Forelimb muscle (tissue), 1 donor: ENCODE data around the gene SPATA2L. TPM values are rescaled to one million over a fixed set of nuclear protein-coding genes. Genes with fewer than 3 reads are reported as not detected.
"Not testable (repeated sequence)": the region's sequence is repeated elsewhere in the genome, so short reads cannot be mapped to it uniquely, and the experiment has no call there.

Source experiments
- DNase-seq: peaks from one replicate; pipeline ENCODE4 v3.0.0-alpha.2; 2013; ENCODE audit warnings: low read depth
- polyA plus RNA-seq: library from polyadenylated mRNA; unstranded; fragments of 120-200 nt; gene quantifications from one replicate; pipeline ENCODE4 v1.2.1, GENCODE V29; 2013; ENCODE audit not compliant: insufficient read length

Gene SPATA2L
- polyA plus RNA-seq, 1 donor = 1.9 TPM

DNA sequence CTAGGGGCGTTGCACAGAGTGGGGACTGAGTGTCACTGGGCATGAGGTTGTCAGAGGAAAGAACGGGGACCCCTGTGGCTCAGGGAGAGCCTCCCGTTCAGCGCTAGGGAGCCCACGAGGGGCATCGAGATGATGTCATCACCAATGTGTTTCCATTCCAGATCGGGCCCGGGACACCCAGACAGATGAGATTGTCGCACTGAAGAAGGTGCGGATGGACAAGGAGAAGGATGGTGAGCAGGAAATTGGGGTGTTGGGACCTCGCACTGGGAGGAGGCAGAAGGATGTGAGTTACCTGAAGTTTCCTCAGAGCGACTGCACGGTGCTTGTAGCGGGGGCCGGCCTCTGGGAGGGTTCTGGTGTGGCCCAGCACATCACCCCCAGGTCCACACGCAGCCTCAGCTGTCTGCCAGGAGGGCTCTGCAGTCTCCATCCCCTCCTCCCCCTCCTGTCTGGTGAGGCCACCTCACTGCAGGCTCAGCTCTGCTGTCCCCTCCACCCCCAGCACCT lies 11.1 kb downstream of the SPATA2L start:
- no peak for DNase-seq

DNA sequence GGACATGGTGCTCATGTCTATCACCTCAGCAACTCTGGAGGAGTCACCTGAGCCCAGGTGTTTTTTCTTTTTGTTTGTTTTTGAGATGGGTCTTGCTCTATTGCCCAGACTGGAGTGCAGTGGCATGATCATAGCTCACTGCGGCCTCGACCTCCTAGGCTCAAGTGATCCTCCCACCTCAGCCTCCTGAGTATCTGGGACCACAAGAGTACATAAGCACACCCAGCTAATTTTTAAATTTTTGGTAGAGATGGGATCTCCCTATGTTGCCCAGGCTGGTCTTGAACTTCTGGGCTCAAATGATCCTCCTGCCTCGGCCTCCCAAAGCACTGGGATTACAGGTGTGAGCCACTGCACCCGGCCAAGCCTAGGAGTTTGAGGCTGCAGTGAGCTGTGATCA lies 11.9 kb downstream of the SPATA2L start:
- DNase-seq = not testable (repeated sequence)

DNA sequence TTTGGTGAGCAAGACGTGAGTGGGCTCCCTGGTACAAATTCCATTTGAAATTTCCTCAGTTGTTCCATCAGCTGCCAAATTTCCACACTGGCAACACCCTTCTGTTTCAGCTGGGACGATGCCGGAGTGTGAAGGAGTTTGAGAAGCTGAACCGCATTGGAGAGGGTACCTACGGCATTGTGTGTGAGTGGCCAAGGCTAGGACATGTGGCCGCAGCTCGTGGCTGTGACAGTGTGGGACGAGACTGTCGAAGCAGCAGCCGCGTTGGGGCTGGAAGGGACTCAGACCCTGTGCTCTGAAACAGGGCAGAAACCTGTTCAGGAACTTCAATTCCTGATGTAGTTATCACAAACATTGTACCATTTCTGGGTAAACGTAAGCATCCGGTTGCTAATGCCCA lies 12.4 kb downstream of the SPATA2L start:
- DNase-seq = no peak

DNA sequence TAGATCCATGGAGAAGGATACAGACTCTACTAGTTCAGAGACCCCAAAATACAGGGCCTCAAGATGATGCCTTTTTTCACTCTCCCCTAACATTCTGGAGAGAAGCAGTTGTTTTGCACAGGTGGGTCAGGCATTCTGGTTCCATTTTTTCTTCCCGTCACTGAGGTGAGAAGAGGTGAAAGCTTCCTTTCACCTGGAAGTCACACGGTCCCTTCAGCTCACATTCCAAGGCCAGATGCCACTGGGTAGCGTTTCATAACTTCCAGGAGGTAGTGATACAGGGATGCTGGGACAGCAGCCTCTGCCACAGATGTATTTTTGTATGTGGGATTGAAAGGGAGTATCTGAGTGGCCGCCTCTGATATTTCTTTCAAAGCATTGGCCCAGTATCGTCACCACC lies 13.1 kb downstream of the SPATA2L start:
- DNase-seq = no peak

DNA sequence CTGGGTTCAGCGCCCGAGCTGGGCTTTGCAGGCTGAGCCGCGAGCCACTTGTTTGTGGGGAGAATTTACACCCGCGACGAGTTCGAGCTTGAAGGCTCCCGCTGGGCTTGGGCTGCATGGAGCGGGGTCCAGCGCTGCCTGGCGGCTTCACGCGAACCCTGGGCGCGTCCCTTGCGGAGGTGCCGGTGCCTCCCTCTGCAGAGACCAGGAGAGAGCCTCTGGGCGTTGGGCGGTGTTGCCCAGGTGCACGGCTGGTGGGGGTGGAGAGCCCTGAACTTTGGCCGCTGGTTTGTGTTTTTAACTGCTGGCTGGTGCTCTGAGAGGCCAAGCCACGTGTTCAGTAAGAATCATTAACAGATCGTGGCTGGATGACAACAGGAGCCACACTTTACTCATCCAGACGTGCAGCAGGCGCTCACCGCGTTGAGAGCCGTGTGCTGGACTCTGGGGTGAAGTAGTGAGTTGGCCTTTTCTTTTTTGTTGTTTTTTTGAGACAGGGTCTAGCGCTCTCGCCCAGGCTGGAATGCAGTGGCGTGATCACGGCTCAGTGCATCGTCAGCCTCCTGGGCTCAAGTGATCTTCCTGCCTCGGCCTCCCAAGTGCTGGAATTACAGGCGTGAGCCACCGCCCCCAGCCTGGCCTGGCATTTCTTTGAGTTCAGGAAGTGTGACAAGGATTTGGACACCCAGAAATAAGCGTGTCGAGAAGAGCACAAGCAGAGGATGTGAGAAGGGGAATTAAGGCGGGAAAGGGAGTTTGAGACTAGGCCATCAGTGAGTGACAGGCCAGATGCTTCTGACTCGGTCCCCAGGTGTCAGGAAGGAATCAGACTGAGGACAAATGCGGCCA lies 14.2 kb downstream of the SPATA2L start:
- DNase-seq = no peak

DNA sequence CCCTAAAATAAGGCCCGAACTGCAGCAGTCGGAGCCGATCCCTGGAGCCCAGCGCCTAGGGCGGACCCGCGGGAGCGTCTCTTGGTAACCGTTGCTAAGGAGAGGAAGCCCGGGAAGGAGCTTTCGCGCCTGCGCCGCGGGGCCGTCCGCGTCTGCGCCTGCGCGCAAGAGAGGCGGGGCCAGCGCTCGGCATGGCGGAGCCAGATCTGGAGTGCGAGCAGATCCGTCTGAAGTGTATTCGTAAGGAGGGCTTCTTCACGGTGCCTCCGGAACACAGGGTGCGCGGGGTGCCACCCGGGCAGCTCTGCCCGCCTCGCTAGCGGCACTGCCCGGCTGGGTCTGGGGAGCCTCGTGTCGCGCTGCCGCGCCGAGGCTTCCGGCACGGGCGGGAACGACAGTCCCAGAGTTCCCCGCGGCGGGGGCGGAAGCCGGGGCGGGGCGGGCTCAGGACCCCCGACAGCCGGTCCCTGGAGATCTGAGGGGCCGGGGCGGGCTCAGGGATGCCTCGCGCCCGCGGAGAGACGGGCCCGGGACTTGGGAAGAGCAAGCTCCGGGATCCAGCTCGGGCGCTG lies 14.9 kb downstream of the SPATA2L start, which contains the start of gene CDK10:
Gene CDK10 (plus strand): TSS at position 170 of the 572 bp plus-strand sequence. CDS start 22 bp downstream, at position 192.
- DNase-seq = no peak

DNA sequence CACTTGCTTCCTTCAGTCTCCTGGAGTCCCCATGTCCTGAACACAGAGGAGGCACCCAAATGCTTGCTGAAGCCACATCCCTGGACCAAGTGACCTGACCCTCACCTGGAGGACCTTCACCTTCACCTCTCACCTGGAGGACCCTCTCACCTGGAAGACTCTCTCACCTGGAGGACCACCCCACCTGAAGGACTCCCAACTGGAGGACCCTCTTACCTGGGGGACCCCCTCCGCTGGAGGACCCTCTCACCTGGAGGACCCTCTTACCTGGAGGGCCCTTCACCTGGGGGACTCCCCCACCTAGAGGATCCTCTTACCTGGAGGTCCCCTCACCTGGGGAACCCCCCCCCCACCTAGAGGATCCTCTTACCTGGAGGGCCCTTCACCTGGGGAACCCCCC lies 15.6 kb downstream of the SPATA2L start:
- no peak for DNase-seq

DNA sequence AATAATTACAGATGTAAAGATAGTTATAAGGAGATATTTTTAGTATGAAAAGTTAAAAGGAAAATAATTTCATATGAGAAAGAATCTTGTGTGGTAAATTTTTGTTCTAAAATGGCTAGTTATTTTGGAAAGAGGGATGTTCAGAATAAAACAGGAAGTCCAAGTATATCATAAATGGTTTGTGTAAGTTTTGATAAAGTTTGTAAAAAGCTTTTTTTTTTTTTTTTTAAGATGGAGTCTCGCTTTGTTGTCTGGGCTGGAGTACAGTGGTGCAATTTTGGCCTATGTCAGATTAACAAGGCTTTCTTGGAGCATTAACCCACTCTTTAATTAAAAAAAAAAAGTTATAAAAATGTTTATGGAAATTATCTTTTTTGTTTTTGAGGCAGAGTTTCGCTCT lies 23.2 kb downstream of the SPATA2L start:
- DNase-seq = no peak

DNA sequence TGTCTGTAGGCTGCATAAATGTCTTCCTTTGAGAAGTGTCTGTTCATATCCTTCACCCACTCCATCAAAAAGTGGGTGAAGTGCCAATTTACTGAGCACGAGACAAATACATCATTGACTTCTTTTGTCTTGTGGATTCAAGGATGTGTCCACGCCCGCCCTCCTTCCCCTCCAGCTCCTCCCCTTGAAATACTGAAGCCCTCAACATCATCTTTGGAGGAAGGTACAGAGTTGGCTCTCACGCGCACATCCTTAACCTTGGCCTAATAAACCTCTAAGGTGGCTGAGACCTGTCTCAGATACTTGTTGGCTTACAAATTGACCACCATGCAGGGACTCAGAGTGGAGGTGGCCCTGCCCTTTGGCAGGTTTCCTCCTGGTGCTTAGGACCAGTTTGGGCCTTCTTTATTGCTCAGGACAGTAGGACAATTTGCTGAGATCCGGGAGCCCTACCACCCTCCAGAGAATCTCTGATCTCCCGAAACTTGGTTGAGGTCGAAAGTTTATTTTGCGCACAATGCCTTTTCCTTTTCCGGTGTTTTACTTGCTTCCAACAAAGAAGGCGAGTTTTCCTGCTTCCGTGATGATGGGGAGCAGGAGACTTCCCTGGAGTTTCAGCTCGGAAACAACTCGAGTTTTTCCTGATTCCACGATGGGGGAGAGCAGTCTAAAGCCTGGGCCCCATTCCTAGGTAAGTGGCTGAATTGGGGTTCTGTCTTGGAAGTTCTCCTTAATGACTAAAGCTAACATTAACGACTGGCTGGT lies 29.1 kb downstream of the SPATA2L start:
- DNase-seq = no peak

DNA sequence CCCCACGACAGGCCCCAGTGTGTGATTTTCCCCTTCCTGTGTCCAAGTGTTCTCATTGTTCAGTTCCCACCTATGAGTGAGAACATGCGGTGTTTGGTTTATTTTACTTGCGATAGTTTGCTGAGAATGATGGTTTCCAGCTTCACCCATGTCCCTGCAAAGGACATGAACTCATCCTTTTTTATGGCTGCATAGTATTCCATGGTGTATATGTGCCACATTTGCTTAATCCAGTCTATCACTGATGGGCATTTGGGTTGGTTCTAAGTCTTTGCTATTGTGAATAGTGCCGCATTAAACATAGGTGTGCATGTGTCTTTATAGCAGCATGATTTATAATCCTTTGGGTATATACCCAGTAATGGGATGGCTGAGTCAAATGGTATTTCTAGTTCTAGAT lies 29.9 kb downstream of the SPATA2L start:
- DNase-seq = not testable (repeated sequence)

DNA sequence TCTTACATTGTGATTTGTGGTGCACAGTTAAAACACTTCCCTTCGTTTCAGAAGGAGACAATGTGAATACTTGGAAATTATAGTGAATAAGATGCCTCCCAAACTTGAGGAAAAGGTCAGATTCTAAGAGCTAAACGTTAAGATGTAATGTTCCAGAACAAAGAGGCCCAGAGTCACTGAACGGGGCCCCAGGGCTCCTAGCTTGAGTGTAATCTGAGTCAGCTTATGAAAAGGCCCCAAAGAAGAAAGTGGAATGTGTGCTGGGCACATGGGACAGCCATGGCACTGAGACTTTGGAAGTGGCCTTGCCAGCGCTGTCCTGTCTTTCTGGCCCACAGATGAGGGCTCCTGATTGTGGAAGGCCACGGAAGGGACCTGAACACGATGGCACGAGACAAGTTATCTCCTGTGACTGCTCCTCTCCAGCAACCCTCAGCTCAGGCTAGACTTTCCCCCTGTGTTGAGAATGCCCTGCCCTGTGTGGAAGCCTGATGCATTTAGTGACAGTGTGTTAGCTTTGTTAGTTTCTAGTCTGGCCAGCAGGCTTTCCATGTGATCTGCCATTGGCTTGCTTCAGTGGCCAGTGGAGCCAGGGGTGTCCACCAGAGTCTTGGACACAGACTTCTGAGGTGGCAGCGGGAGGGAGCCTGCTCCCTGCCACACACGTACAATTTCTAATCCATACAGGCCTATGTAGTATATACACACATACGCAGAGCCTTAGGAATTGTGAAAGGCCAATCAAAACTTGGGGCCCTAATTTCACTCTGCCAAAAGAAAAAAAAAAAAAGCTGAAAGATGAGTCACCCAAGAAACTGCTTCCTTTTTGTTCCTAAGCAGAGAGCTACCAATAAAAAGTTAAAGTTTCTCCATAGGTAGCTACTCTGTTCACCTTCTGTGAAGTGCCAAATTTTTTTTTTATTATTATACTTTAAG lies 30.7 kb downstream of the SPATA2L start:
- no peak for DNase-seq

DNA sequence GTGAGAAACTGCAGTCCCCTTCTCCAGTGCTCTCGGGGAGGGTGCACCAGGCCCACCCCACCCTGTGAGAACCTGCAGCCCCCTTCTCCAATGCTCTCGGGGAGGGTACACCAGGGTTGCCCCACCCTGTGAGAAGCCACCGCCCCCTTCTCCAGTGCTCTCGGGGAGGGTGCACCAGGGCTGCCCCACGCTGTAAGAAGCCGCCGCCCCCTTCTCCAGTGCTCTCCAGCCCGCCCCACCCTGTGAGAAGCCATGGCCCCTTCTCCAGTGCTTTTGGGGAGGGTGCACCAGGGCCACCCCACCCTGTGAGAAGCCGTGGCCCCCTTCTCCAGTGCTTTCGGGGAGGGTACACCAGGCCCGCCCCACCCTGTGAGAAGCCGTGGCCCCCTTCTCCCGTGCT lies 31.8 kb downstream of the SPATA2L start:
- no peak for DNase-seq

DNA sequence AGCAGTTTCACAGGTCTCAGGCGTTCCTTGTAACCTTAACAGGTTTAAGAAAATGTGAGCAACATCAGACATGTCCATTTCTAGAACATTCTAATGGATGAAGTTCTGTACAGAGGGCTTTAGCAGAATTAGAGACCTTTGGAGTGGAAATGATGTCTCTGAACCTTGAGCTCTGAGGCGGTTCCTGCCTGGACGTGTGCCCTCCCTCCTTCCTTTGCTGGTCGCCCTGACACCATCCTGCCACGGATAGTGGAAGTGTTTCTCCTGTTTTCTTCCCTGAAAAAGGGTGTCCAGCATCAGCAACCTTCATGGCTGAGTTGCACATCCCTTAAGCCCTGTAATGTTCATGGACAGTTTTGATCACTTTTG lies 32.7 kb downstream of the SPATA2L start:
- DNase-seq = no peak

DNA sequence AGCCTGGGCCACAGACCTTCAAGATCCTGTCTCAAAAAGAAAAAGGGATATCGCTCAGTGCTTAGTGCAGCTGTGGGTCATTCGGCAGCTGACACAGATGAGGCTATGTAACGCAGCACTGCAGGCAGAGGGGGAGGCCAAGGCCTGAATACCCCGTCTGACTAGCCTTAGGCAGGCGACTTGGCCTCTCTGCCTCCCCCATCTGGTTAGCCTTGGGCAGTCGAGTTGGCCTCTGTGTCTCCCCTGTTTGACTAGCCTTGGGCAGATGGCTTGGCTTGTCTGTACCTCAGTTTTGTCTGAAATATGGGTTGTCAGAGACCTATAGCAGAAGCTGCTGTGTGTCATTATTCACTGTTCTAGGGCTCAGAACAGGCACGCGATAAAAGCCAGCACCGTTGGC lies 33.9 kb downstream of the SPATA2L start:
- DNase-seq = no peak

DNA sequence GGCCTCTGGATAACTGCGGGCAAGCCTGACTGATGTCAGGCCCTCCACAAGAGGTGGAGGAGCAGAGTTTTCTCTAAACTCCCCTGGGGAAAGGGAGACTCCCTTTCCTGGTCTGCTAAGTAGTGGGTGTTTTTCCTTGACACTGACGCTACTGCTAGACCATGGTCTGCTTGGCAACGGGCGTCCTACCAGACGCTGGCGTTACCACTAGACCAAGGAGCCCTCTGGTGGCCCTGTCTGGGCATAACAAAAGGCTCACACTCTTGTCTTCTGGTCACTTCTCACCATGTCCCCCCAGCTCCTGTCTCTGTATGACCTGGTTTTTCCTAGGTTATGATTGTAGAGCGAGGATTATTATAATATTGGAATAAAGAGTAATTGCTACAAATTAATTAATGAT lies 34.5 kb downstream of the SPATA2L start:
- DNase-seq = not testable (repeated sequence)

DNA sequence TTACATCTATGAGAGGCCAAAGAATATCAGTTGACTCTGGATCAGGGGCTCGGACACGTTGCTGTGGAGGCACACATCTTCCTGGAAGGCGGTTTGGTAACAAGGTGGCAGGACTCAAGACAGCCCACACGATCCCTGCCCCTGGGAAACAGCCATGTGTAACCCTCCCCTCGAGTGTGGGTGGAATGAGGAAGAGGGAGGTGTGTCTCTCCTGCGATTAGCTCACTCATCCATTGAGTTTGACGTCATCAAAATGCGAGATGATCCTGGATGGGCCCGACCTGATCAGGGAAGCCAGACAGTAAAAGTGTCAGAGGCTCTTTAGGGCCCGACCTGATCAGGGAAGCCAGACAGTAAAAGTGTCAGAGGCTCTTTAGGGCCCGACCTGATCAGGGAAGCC lies 37.3 kb downstream of the SPATA2L start:
- DNase-seq = not testable (repeated sequence)

DNA sequence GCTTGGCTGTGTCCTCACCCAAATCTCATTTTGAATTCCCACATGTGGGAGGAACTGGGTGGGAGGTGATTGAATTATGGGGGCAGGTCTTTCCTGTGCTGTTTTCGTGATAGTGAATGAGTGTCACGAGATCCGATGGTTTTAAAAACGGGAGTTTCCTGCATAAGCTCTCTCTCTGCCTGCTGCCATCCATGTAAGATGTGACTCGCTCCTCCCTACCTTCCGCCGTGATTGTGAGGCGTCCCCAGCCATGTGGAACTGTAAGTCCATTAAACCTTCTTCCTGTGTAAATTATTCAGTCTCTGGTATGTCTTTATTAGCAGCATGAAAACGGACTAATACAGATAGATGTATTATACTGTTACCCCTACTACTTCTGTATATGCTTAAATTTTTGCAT lies 40.3 kb downstream of the SPATA2L start:
- DNase-seq = no peak

DNA sequence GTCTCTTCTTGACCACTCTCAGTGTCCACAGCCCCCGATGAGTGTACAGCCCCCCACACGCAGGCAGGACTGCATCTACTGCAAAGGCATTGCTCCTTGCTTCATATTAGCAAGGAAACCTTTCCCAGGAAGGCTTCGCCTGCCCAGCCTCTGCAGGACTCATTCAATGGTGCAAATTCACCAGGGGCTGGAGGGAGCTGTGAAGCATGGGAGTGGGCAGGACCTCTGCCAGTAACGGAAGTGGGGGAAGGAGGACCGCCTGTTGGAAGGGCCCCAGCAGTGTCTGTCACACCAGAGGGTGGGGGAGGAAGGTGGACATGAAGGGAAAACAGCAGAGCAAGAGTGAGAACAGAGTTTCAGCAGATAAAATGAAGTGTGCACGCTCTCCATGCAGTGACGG lies 41.4 kb downstream of the SPATA2L start:
- DNase-seq = no peak

DNA sequence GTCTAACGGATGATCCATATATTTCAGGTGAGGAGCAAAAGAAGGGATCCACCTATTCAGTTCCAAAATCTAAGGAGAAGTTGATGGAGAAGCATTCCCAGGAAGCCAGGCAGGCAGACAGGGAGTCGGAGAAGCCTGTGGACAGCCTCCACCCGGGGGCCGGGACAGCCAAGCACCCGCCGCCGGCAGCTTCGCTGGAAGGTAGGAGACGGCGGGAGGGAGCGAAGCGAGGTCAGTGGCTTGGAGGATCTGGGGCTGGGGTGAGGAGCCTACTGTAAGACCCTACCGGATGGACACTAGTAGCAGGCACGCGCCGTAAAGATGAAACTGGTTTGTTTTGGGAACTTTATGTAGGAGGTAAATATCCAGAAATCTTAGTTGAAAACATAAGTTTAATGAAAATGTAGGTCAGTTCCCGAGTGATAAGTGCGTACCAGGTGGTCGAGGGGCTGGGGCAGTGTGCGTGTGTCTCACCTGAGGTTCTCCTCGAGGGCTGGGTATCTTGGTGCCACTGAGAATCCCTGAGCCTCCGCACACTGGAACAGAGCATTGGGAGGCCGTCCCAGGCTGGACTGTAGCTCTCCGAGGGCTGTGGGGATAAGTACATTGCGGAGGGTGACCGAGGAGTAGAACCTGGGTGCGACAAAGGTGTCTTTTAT lies 43.2 kb downstream of the SPATA2L start:
- DNase-seq = no peak

DNA sequence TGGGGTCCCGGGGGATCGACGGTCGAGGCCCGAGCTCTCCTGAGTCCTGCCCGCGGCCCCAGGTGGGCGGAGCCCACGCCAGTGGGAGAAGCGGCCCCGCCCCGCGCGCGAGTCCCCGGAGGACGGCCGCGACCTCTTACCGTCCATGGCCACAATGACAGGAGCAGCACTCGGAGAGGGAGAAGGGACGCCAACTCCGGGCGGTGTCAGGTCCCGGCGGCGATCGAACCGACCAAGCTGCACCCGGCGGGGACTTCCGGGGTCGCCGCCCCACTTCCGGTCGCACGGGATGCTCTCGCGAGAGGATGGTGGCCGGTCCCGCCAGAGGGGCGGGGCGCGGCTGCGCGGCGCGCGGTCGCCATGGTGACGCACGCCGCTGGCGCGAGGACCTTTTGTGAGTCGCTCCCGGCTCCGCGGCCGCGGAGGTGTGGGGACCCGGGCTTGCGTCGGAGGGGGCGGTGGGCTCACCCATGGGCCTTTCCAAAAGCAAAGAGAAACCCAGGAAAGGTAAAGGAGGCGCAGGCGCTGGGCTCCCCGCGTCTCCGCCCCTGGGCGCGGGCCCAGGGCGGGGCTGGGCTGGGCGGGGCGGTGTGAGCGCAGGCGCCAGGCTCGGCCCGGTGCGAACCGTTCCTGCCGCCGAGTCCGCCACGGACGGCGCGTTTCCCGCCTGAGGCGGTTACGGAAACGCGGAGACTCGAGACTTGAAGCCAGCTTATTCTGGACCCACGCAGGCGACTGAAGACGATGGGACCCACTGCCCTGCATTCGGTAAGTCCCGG lies 43.9 kb downstream of the SPATA2L start, which contains the start of the genes CHMP1A and SPATA33:
Gene CHMP1A (minus strand): TSS at position 267 of the 779 bp plus-strand sequence. CDS start 120 bp downstream, at position 147.
Gene SPATA33 (plus strand): TSS at position 395 of the 779 bp plus-strand sequence. CDS start 76 bp downstream, at position 471.
- peak; percentile 70 for DNase-seq
